Measurements from ENCODE around the gene MMP2. TPM values are rescaled to one million over a fixed set of nuclear protein-coding genes. Genes with fewer than 3 reads are reported as not detected.

Gene MMP2
- total RNA-seq: 144 and 211 TPM in 2 replicates

GRCh38 chr16:55478827-55479429 is at the start of gene MMP2:
MMP2 (plus strand) TSS chr16:55479198; CDS start chr16:55479480, 282 bp downstream.

GRCh38 chr16:55508941-55509931 is 30.2 kb downstream of the MMP2 start, which contains the start of gene LPCAT2:
LPCAT2 (plus strand) TSS chr16:55509072; CDS start chr16:55509182, 110 bp downstream.

Other genes with a start within 250 kb of the MMP2 start
- gene IRX6, start 155.0 kb upstream of the MMP2 start, total RNA-seq: not detected in 2 replicates
- 29.6 and 50.3 TPM in 2 replicates for gene LPCAT2, start 29.9 kb downstream of the MMP2 start, total RNA-seq
- gene CAPNS2, start 87.5 kb downstream of the MMP2 start, total RNA-seq: 0.97 and 2.3 TPM in 2 replicates
- not detected in 2 replicates for gene SLC6A2, start 176.8 kb downstream of the MMP2 start, total RNA-seq

Data from epithelial cell of umbilical artery (primary cell).